ENCODE data around the gene SNX5. TPM values are rescaled to one million over a fixed set of nuclear protein-coding genes. Genes with fewer than 3 reads are reported as not detected.

SNX5 gene
- total RNA-seq, 4 donors from 2014 or later: 247 to 346 (median 270) TPM

DNA sequence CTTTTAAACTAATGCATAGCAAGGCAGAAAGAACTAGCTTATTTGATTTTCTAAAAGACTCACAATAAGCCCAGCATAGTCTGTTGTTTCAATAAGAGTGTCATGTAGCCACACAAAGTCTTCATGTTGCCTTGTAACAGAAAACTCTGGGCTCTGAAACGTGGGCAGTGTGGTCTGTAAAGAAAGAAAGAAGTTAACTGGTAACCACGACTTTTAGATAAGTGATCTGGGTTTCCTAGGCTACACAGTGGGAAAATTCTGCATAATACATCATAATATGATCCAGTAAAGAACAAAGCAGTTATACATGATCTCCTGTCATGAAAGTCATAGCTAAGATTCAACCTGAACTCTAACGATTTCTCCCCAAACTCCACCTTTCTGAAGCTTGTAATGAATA lies 13.3 kb downstream of the SNX5 start:
- H3K27ac ChIP-seq: peak overlapping the region; percentile 85 to 99 (median 99)
- H3K36me3 ChIP-seq: peaks cover 27 to 37% of the 10 kb centered on the region in 2 donors

GRCh38 chr20:17953935-17954334 lies 14.7 kb downstream of the SNX5 start:
- peaks cover 42 to 55% of the 10 kb centered on the region in 2 donors for H3K4me1 ChIP-seq
- peaks cover 41 to 50% of the 10 kb centered on the region in 2 donors for H3K36me3 ChIP-seq
- peak overlapping the region in 2 of 3 donors; percentile 11 to 99 for H3K27ac ChIP-seq
- intact Hi-C loops (cut with DNase I): no loop called here
- no peaks in the 10 kb centered on the region for H3K9me3 ChIP-seq
- no peak for DNase-seq
- no peak overlapping the region for H3K4me3 ChIP-seq (replicated peaks in 1 of 3)
- TF ChIP-seq POLR2A (IDR thresholded peaks at IDR 0.05) (no peak), CTCF (IDR thresholded peaks at IDR 0.05) (no peak)
- WGBS, 2 donors: 87 to 88% methylated on average over 5 of the region's 5 CpGs
- H3K27me3 ChIP-seq: no peaks in the 10 kb centered on the region

More for the DNA sequence above, 13.3 kb downstream of the SNX5 start:
- intact Hi-C loops (cut with DNase I): no loop called here
- no peaks in the 10 kb centered on the region for H3K9me3 ChIP-seq
- no peak for TF ChIP-seq POLR2A (IDR thresholded peaks at IDR 0.05)
- no peak for TF ChIP-seq CTCF (IDR thresholded peaks at IDR 0.05)
- H3K27me3 ChIP-seq: no peaks in the 10 kb centered on the region
- H3K4me3 ChIP-seq (replicated peaks in 1 of 3): no peak overlapping the region
- no peak for DNase-seq
- peaks cover 53 to 66% of the 10 kb centered on the region in 2 donors for H3K4me1 ChIP-seq
- 57 to 60% methylated on average over 3 of the region's 3 CpGs for WGBS, 2 donors

- H3K27me3 ChIP-seq: no peaks in the 10 kb centered on the region
- H3K4me3 ChIP-seq (replicated peaks in 1 of 3): no peak overlapping the region
- TF ChIP-seq CTCF (IDR thresholded peaks at IDR 0.05) (no peak), POLR2A (IDR thresholded peaks at IDR 0.05) (no peak)
- WGBS, 2 donors: 70 to 77% methylated on average over 8 of the region's 8 CpGs
- peak overlapping the region; percentile 11 to 99 (median 23) for H3K27ac ChIP-seq
- intact Hi-C loops (cut with DNase I): no loop called here
- peaks cover 34 to 45% of the 10 kb centered on the region in 2 donors for H3K4me1 ChIP-seq
- DNase-seq: peak; percentile 70 to 71
- H3K9me3 ChIP-seq: no peaks in the 10 kb centered on the region
- H3K36me3 ChIP-seq: peaks cover 51 to 60% of the 10 kb centered on the region in 2 donors
Measured at GRCh38 chr20:17952692-17953684, 15.6 kb downstream of the SNX5 start.

- Histone ChIP-seq H3K27ac (no peak overlapping the region), H3K36me3 (peaks cover 67 to 75% of the 10 kb centered on the region in 2 donors), H3K4me3 (replicated peaks in 1 of 3) (no peak overlapping the region), H3K4me1 (peaks cover 20 to 28% of the 10 kb centered on the region in 2 donors), H3K27me3 (no peaks in the 10 kb centered on the region), H3K9me3 (no peaks in the 10 kb centered on the region)
- 90 to 91% methylated on average over 2 of the region's 2 CpGs for WGBS, 2 donors
- DNase-seq: no peak
- no peak for TF ChIP-seq POLR2A (IDR thresholded peaks at IDR 0.05)
- no peak for TF ChIP-seq CTCF (IDR thresholded peaks at IDR 0.05)
- intact Hi-C loops (cut with DNase I): no loop called here
Measured at GRCh38 chr20:17951323-17951722, 17.3 kb downstream of the SNX5 start.

- 85 to 91% methylated on average over 6 of the region's 6 CpGs for WGBS, 2 donors
- intact Hi-C loops (cut with DNase I): no loop called here
- H3K9me3 ChIP-seq: no peaks in the 10 kb centered on the region
Measured at GRCh38 chr20:17950670-17951069, 17.9 kb downstream of the SNX5 start.

More at GRCh38 chr20:17950670-17951069, 17.9 kb downstream of the SNX5 start:
- no peak overlapping the region for H3K4me3 ChIP-seq (replicated peaks in 1 of 3)
- no peak for DNase-seq
- no peak overlapping the region for H3K27ac ChIP-seq
- H3K4me1 ChIP-seq: peaks cover 16 to 22% of the 10 kb centered on the region in 2 donors
- TF ChIP-seq CTCF (IDR thresholded peaks at IDR 0.05): no peak
- TF ChIP-seq POLR2A (IDR thresholded peaks at IDR 0.05): no peak
- H3K36me3 ChIP-seq: peaks cover 74 to 81% of the 10 kb centered on the region in 2 donors
- H3K27me3 ChIP-seq: no peaks in the 10 kb centered on the region
